Measurements from ENCODE around the gene CACNA1I.

DNA sequence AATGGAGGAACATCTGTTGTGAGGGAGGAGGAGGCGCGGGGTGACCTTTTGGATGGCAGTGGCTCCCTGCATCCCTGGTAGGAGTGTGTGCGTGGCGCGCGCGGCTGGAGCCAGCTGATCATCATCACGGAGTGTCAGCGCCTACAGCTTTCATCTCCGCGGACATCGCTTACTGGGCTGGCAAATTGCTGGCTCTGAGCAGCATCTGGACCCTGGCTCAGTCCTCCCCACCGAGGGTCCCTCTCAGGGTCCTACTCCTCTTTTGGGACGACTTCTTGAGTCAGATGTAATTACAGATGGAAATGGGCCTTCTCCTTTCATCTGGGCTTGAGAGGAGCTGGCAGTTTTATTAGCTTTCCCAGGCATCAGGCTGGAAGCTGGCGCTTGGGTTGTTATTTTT, 85.3 kb downstream of the CACNA1I start:
- TF ChIP-seq POLR2AphosphoS5 (IDR thresholded peaks at IDR 0.05) (no peak), POLR2A (IDR thresholded peaks at IDR 0.05) (no peak)
- TF ChIP-seq, protein P1, sequence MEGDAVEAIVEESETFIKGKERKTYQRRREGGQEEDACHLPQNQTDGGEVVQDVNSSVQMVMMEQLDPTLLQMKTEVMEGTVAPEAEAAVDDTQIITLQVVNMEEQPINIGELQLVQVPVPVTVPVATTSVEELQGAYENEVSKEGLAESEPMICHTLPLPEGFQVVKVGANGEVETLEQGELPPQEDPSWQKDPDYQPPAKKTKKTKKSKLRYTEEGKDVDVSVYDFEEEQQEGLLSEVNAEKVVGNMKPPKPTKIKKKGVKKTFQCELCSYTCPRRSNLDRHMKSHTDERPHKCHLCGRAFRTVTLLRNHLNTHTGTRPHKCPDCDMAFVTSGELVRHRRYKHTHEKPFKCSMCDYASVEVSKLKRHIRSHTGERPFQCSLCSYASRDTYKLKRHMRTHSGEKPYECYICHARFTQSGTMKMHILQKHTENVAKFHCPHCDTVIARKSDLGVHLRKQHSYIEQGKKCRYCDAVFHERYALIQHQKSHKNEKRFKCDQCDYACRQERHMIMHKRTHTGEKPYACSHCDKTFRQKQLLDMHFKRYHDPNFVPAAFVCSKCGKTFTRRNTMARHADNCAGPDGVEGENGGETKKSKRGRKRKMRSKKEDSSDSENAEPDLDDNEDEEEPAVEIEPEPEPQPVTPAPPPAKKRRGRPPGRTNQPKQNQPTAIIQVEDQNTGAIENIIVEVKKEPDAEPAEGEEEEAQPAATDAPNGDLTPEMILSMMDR (IDR thresholded peaks at IDR 0.05 in 8 of 11, conservative IDR thresholded peaks at IDR 0.05 in 3 of 11), result no peak

All from spleen (tissue), 7 donors.